Measurements from ENCODE around the gene CYTIP.

- TF ChIP-seq CTCF (IDR thresholded peaks at IDR 0.05 in 2 of 3, conservative IDR thresholded peaks at IDR 0.05 in 1 of 3; ENCODE audit: insufficient read depth in 2 of 3, low read depth in 1 of 3, low read length in 3 of 3) (no peak), THRB (CRISPR knock-in tag; conservative IDR thresholded peaks at IDR 0.05) (no peak), MEF2A (IDR thresholded peaks at IDR 0.05; ENCODE audit: control insufficient read depth, low read depth, low read length) (no peak), ATF3 (IDR thresholded peaks at IDR 0.05) (no peak), ATF3 (CRISPR knock-in tag; conservative IDR thresholded peaks at IDR 0.05) (no peak), BRCA1 (IDR thresholded peaks at IDR 0.05) (no peak), BRCA1 (CRISPR knock-in tag; IDR thresholded peaks at IDR 0.05) (no peak), PHF8 (IDR thresholded peaks at IDR 0.05; ENCODE audit: borderline replicate concordance, low read length) (no peak), ZNF695 (CRISPR knock-in tag; IDR thresholded peaks at IDR 0.05) (no peak)
These were observed 3.4 kb downstream of the CYTIP start for GRCh38 chr2:157440404-157441071.
